HepG2 (cell line): ENCODE results near the gene DPH2. TPM values are rescaled to one million over a fixed set of nuclear protein-coding genes. Genes with fewer than 3 reads are reported as not detected.

Experiments
- ARID3A ChIP-seq: IDR thresholded peaks from 2 replicates; pipeline ENCODE4 v1.6.1; 2012; ENCODE audit warnings: low read depth, low read length, improper control_type of control experiment
- BCL3 ChIP-seq: sonication (generic); formaldehyde crosslinking; IDR thresholded peaks from 2 replicates; pipeline ENCODE4 v1.5.1; 2020; ENCODE audit warnings: mild to moderate bottlenecking, missing genetic modification reagents, moderate library complexity
- FOSL2 ChIP-seq: sonication (generic); formaldehyde crosslinking; IDR thresholded peaks from 2 replicates; pipeline ENCODE4 v1.4.0; 2020; ENCODE audit warnings: missing genetic modification reagents
- FOXO4 ChIP-seq: sonication (generic); formaldehyde crosslinking; conservative IDR thresholded peaks from 2 replicates; pipeline ENCODE4 v1.8.1; 2023; ENCODE audit warnings: missing genetic modification reagents
- GABPA ChIP-seq, 2 experiments: IDR thresholded peaks; 2 replicates each; pipeline ENCODE4 v1.6.1; 2011 to 2016; ENCODE audit warnings: low read depth in 2 of 2, low read length in 1 of 2, missing biosample characterization in 1 of 2, missing genetic modification characterization in 1 of 2
- GLMP ChIP-seq: sonication (generic); formaldehyde crosslinking; IDR thresholded peaks from 2 replicates; pipeline ENCODE4 v1.9.0; 2021; ENCODE audit warnings: missing genetic modification reagents, mild to moderate bottlenecking, borderline replicate concordance
- NONO ChIP-seq, 2 experiments: fragments of 450-650 bp in 1 of 2; sonication (generic) in 1 of 2; formaldehyde crosslinking in 1 of 2; IDR thresholded peaks in 1 of 2; conservative IDR thresholded peaks in 1 of 2; 2 replicates each; pipeline versions ENCODE4 v1.6.1 to v1.8.0; 2017 to 2022; ENCODE audit warnings: mild to moderate bottlenecking in 1 of 2, missing genetic modification reagents in 1 of 2, moderate library complexity in 1 of 2
- SETDB1 ChIP-seq: sonication (generic); formaldehyde crosslinking; IDR thresholded peaks from 2 replicates; pipeline ENCODE4 v1.5.1; 2020; ENCODE audit warnings: missing genetic modification reagents, mild to moderate bottlenecking, borderline replicate concordance
- SMARCE1 ChIP-seq: fragments of 450-650 bp; IDR thresholded peaks from 2 replicates; pipeline ENCODE4 v1.6.1; 2017; ENCODE audit warnings: borderline replicate concordance
- ZC3H4 ChIP-seq: sonication (generic); formaldehyde crosslinking; IDR thresholded peaks from 2 replicates; pipeline ENCODE4 v1.4.0; 2020; ENCODE audit warnings: missing genetic modification reagents, borderline replicate concordance
- ZFP1 ChIP-seq: IDR thresholded peaks from 2 replicates; pipeline ENCODE4 v1.6.1; 2016
- ZNF318 ChIP-seq: sonication (generic); formaldehyde crosslinking; IDR thresholded peaks from 2 replicates; pipeline ENCODE4 v1.4.0; 2020; ENCODE audit warnings: mild to moderate bottlenecking, missing genetic modification reagents
- ZNF614 ChIP-seq: IDR thresholded peaks from 2 replicates; pipeline ENCODE4 v1.6.1; 2018; ENCODE audit warnings: missing biosample characterization, missing genetic modification reagents, inconsistent platforms, borderline replicate concordance
- ZNF768 ChIP-seq: sonication (generic); formaldehyde crosslinking; IDR thresholded peaks from 2 replicates; pipeline ENCODE4 v1.4.0; 2020; ENCODE audit warnings: missing genetic modification reagents
- polyA plus RNA-seq, 8 experiments: library from polyadenylated mRNA; depleted of rRNA in 3 of 8; stranded (reverse) in 7 of 8; unstranded in 1 of 8; fragments of >200 nt; fragmentation: Illumina TruSeq in 4 of 8; extraction: Trizol in 4 of 8; gene quantifications; 2 replicates each; pipeline versions ENCODE4 v1.2.1 to v1.2.3, GENCODE V29; 2011 to 2016; ENCODE audit warnings: low read depth in 4 of 8, missing spikeins in 1 of 8, mixed read lengths in 1 of 8; ENCODE audit not compliant: insufficient read depth in 1 of 8
- total RNA-seq, 5 experiments: library from RNA; depleted of rRNA; stranded (reverse); fragments of >200 nt; fragmentation: Illumina TruSeq; extraction: Trizol; gene quantifications; 2 replicates each; pipeline ENCODE4 v1.2.3, GENCODE V29; 2016; ENCODE audit warnings: low read depth in 1 of 5

DPH2 gene
- total and polyA plus RNA-seq, 2 of the 13 experiments (the other 11 are each of a cell fraction or from before 2014, with no cell fraction given) = 32.2 to 38.3 TPM

GRCh38 chr1:43974443-43975248 is 4.8 kb downstream of the DPH2 start, which contains the start of gene ATP6V0B (continued):
- no peak; the same call in 1 of the 2 replicates for TF ChIP-seq ZNF318 (CRISPR knock-in tag)
- TF ChIP-seq GABPA (IDR thresholded peaks at IDR 0.05; ENCODE audit: low read depth, low read length) = no peak
- peak; percentile 78 for TF ChIP-seq GABPA (CRISPR knock-in tag; IDR thresholded peaks at IDR 0.05; ENCODE audit: low read depth)
- TF ChIP-seq SMARCE1 = no peak
- TF ChIP-seq NONO (IDR thresholded peaks at IDR 0.05) = no peak
- peak; percentile 85 for TF ChIP-seq NONO (CRISPR knock-in tag; conservative IDR thresholded peaks at IDR 0.05)
- TF ChIP-seq ZC3H4 = no peak
- TF ChIP-seq SETDB1 (CRISPR knock-in tag) = no peak
- peak; percentile 56 for TF ChIP-seq FOSL2 (CRISPR knock-in tag)
- TF ChIP-seq ZFP1 = no peak
- peak; percentile 90; the same call in 1 of the 2 replicates for TF ChIP-seq ZNF614 (CRISPR knock-in tag)
- peak; percentile 61; the same call in 1 of the 2 replicates for TF ChIP-seq BCL3 (CRISPR knock-in tag)
- TF ChIP-seq FOXO4 (CRISPR knock-in tag) = no peak
- TF ChIP-seq GLMP = no peak
- TF ChIP-seq ARID3A = no peak
- TF ChIP-seq ZNF768 = no peak
